ENCODE data around the gene MGP. TPM values are rescaled to one million over a fixed set of nuclear protein-coding genes. Genes with fewer than 3 reads are reported as not detected.

Gene MGP
- total RNA-seq, 1 experiment from 2014 or later, result 0.72 TPM

- POLR2A ChIA-PET, result no interaction called here
- no peaks in the 10 kb centered on the region for H3K9me3 ChIP-seq (ENCODE audit: control insufficient read depth, insufficient read depth, low read depth, low read length)
- intact Hi-C loops (cut with micrococcal nuclease; ENCODE audit: unreplicated experiment), result no loop called here
- no peaks in the 10 kb centered on the region for H3K4me1 ChIP-seq (ENCODE audit: control insufficient read depth, insufficient read depth, low read length)
- no peak for ATAC-seq
- BruUV-seq (replicated peaks), result no TSS peak
- no peak for TF ChIP-seq TCF7L2 (IDR thresholded peaks at IDR 0.05; ENCODE audit: low read depth, low read length)
- no peak for TF ChIP-seq POLR2AphosphoS5 (IDR thresholded peaks at IDR 0.05; ENCODE audit: low read depth, low read length)
- TF ChIP-seq CTCF (IDR thresholded peaks at IDR 0.05), result no peak
- TF ChIP-seq REST (IDR thresholded peaks at IDR 0.05; ENCODE audit: insufficient read depth in 1 of 2, low read depth in 2 of 2, low read length in 1 of 2), result no peak
- TF ChIP-seq SIN3A (IDR thresholded peaks at IDR 0.05; ENCODE audit: borderline replicate concordance, insufficient read depth, low read depth, low read length), result no peak
- no peak overlapping the region for H3K4me3 ChIP-seq (ENCODE audit: low read depth in 2 of 2, low read length in 2 of 2)
- H3K36me3 ChIP-seq (ENCODE audit: control insufficient read depth, insufficient read depth, low read length), result no peaks in the 10 kb centered on the region
- in situ Hi-C loops (cut with HindIII; ENCODE audit: low pct_unique_long_range_greater_than_20kb, low sequenced_read_pairs), result no loop called here
- CTCF ChIA-PET, result no interaction called here
- H3K27me3 ChIP-seq (ENCODE audit: control insufficient read depth, insufficient read depth, low read length), result no peaks in the 10 kb centered on the region
- H3K27ac ChIP-seq (ENCODE audit: low read length), result no peak overlapping the region
- DNase-seq (ENCODE audit: low read depth, low spot score), result no peak
Measured at GRCh38 chr12:14902465-14902864, 16.8 kb upstream of the MGP start.

GRCh38 chr12:14901228-14901562, 15.5 kb upstream of the MGP start:
- Histone ChIP-seq H3K27me3 (ENCODE audit: control insufficient read depth, insufficient read depth, low read length) (no peaks in the 10 kb centered on the region), H3K4me1 (ENCODE audit: control insufficient read depth, insufficient read depth, low read length) (no peaks in the 10 kb centered on the region), H3K4me3 (ENCODE audit: low read depth in 2 of 2, low read length in 2 of 2) (no peak overlapping the region), H3K9me3 (ENCODE audit: control insufficient read depth, insufficient read depth, low read depth, low read length) (no peaks in the 10 kb centered on the region), H3K27ac (ENCODE audit: low read length) (no peak overlapping the region), H3K36me3 (ENCODE audit: control insufficient read depth, insufficient read depth, low read length) (no peaks in the 10 kb centered on the region)
- intact Hi-C loops (cut with micrococcal nuclease; ENCODE audit: unreplicated experiment) (no loop called here), in situ Hi-C loops (cut with HindIII; ENCODE audit: low pct_unique_long_range_greater_than_20kb, low sequenced_read_pairs) (no loop called here)
- CTCF ChIA-PET, result no interaction called here
- BruUV-seq (replicated peaks), result no TSS peak
- DNase-seq (ENCODE audit: low read depth, low spot score) (no peak), ATAC-seq (no peak)
- POLR2A ChIA-PET, result no interaction called here
- TF ChIP-seq REST (IDR thresholded peaks at IDR 0.05; ENCODE audit: insufficient read depth in 1 of 2, low read depth in 2 of 2, low read length in 1 of 2) (no peak), CTCF (IDR thresholded peaks at IDR 0.05) (no peak), POLR2AphosphoS5 (IDR thresholded peaks at IDR 0.05; ENCODE audit: low read depth, low read length) (no peak), TCF7L2 (IDR thresholded peaks at IDR 0.05; ENCODE audit: low read depth, low read length) (no peak), SIN3A (IDR thresholded peaks at IDR 0.05; ENCODE audit: borderline replicate concordance, insufficient read depth, low read depth, low read length) (no peak)

Data from Panc1 (cell line).